Liver (tissue), 9 donors: ENCODE measurements around the gene SMYD3. TPM values are rescaled to one million over a fixed set of nuclear protein-coding genes. Genes with fewer than 3 reads are reported as not detected.

Experiments used
- DNase-seq: peaks from one replicate; pipeline ENCODE4 v3.0.0-alpha.2; 2017; ENCODE audit warnings: low spot score
- H3K27ac ChIP-seq, 2 donors: one replicate each; pipeline ENCODE4 v1.7.0; 2013; ENCODE audit warnings: inconsistent platforms in 2 of 2, low read length in 2 of 2, control low read depth in 1 of 2, low read depth in 1 of 2, mild to moderate bottlenecking in 1 of 2
- H3K27me3 ChIP-seq, 4 donors: one replicate each; pipeline versions ENCODE4 v1.6.1 to v1.7.0; 2013; ENCODE audit warnings: low read length in 3 of 4, inconsistent platforms in 1 of 4, mild to moderate bottlenecking in 1 of 4, moderate library complexity in 1 of 4; ENCODE audit not compliant: control insufficient read depth in 4 of 4, insufficient read depth in 4 of 4
- H3K36me3 ChIP-seq, 4 donors: one replicate each; pipeline versions ENCODE4 v1.6.1 to v1.7.0; 2013; ENCODE audit warnings: low read length in 3 of 4, mild to moderate bottlenecking in 3 of 4, low read depth in 1 of 4, moderate library complexity in 1 of 4; ENCODE audit not compliant: control insufficient read depth in 4 of 4, insufficient read depth in 3 of 4
- H3K4me1 ChIP-seq, 4 donors: one replicate each; pipeline versions ENCODE4 v1.6.1 to v1.7.0; 2013; ENCODE audit warnings: low read length in 3 of 4, mild to moderate bottlenecking in 3 of 4, moderate library complexity in 1 of 4; ENCODE audit not compliant: control insufficient read depth in 4 of 4, insufficient read depth in 4 of 4
- H3K4me3 ChIP-seq, 3 donors: one replicate each; pipeline versions ENCODE4 v1.6.1 to v1.7.0; 2013; ENCODE audit warnings: low read length in 3 of 3, control low read depth in 1 of 3, low read depth in 1 of 3, mild to moderate bottlenecking in 1 of 3
- H3K9ac ChIP-seq, 2 donors: one replicate each; pipeline ENCODE4 v1.7.0; 2013; ENCODE audit warnings: low read length in 2 of 2, mild to moderate bottlenecking in 2 of 2, moderate library complexity in 2 of 2, control low read depth in 1 of 2, low read depth in 1 of 2
- H3K9me3 ChIP-seq, 4 donors: one replicate each; pipeline versions ENCODE4 v1.6.1 to v1.7.0; 2013; ENCODE audit warnings: low read length in 3 of 4; ENCODE audit not compliant: control insufficient read depth in 4 of 4
- EGR1 ChIP-seq, 2 donors: IDR thresholded peaks; 2 replicates each; pipeline ENCODE4 v1.6.1; 2016 to 2018; ENCODE audit warnings: antibody characterized with exemption in 2 of 2, low read depth in 2 of 2
- FOXA1 ChIP-seq: IDR thresholded peaks from 2 replicates; pipeline ENCODE4 v1.6.1; 2016; ENCODE audit warnings: antibody characterized with exemption
- FOXA2 ChIP-seq: IDR thresholded peaks from 2 replicates; pipeline ENCODE4 v1.6.1; 2016; ENCODE audit warnings: antibody characterized with exemption
- GABPA ChIP-seq, 2 donors: IDR thresholded peaks in 1 of 2; conservative IDR thresholded peaks in 1 of 2; 2 replicates each; pipeline ENCODE4 v1.6.1; 2016; ENCODE audit warnings: antibody characterized with exemption in 2 of 2, mild to moderate bottlenecking in 1 of 2, moderate library complexity in 1 of 2
- HNF4A ChIP-seq, 2 donors: conservative IDR thresholded peaks; 2 replicates each; pipeline ENCODE4 v1.6.1; 2016; ENCODE audit warnings: antibody characterized with exemption in 2 of 2, mild to moderate bottlenecking in 2 of 2
- HNF4G ChIP-seq: IDR thresholded peaks from 2 replicates; pipeline ENCODE4 v1.6.1; 2016; ENCODE audit warnings: antibody characterized with exemption
- JUND ChIP-seq, 2 donors: IDR thresholded peaks; 2 replicates each; pipeline ENCODE4 v1.6.1; 2016; ENCODE audit warnings: antibody characterized with exemption in 2 of 2
- NR2F2 ChIP-seq: IDR thresholded peaks from 2 replicates; pipeline ENCODE4 v1.6.1; 2016; ENCODE audit warnings: antibody characterized with exemption
- RAD21 ChIP-seq, 2 donors: IDR thresholded peaks; 2 replicates each; pipeline ENCODE4 v1.6.1; 2016; ENCODE audit warnings: antibody characterized with exemption in 2 of 2, mild to moderate bottlenecking in 2 of 2
- RXRA ChIP-seq, 2 donors: IDR thresholded peaks; 2 replicates each; pipeline ENCODE4 v1.6.1; 2017 to 2018; ENCODE audit warnings: antibody characterized with exemption in 2 of 2, mild to moderate bottlenecking in 1 of 2
- SP1 ChIP-seq: IDR thresholded peaks from 2 replicates; pipeline ENCODE4 v1.6.1; 2018; ENCODE audit warnings: antibody characterized with exemption, mild to moderate bottlenecking
- TAF1 ChIP-seq: conservative IDR thresholded peaks from 2 replicates; pipeline ENCODE4 v1.6.1; 2016; ENCODE audit warnings: antibody characterized with exemption, mild to moderate bottlenecking
- YY1 ChIP-seq: IDR thresholded peaks from 2 replicates; pipeline ENCODE4 v1.6.1; 2016; ENCODE audit warnings: antibody characterized with exemption, mild to moderate bottlenecking
- WGBS: extraction: QIAGEN DNeasy Blood & Tissue Kit; methylation state at CpG from one replicate; pipeline ENCODE4 v1.1.7; 2013; 5-methylcytosine and 5-hydroxymethylcytosine counted together
- polyA plus RNA-seq, 2 donors: library from polyadenylated mRNA; stranded (reverse) in 1 of 2; unstranded in 1 of 2; fragments of 200-250 nt in 1 of 2; fragments of >200 nt in 1 of 2; fragmentation: Nextera tagmentation in 1 of 2; extraction: Ambion mirVana in 1 of 2; gene quantifications; one replicate each; pipeline versions ENCODE4 v1.2.1 to v1.2.3, GENCODE V29; 2013 to 2015
- total RNA-seq, 2 donors: library from RNA; depleted of rRNA; stranded (reverse); fragments of >200 nt; gene quantifications; one replicate each; pipeline ENCODE4 v1.2.3, GENCODE V29; 2014
- TF ChIP-seq, protein P1 (sequence below): fragments of 150-350 bp; IDR thresholded peaks from 2 replicates; pipeline ENCODE4 v1.5.1; 2017; ENCODE audit warnings: improper control_type of control experiment, low read depth, low read length; ENCODE audit not compliant: missing input control
- TF ChIP-seq, protein P2 (sequence below): IDR thresholded peaks from 2 replicates; pipeline ENCODE4 v1.6.1; 2016; ENCODE audit warnings: antibody characterized with exemption
- TF ChIP-seq, protein P3 (sequence below): IDR thresholded peaks from 2 replicates; pipeline ENCODE4 v1.6.1; 2016; ENCODE audit warnings: antibody characterized with exemption
- TF ChIP-seq, protein P4 (sequence below): IDR thresholded peaks from 2 replicates; pipeline ENCODE4 v1.6.1; 2016; ENCODE audit warnings: antibody characterized with exemption, mild to moderate bottlenecking
- TF ChIP-seq, protein P5 (sequence below): IDR thresholded peaks from 2 replicates; pipeline ENCODE4 v1.6.1; 2016; ENCODE audit warnings: antibody characterized with exemption
- donor health status: healthy.
- donor health status: healthy.
- donor health status: healthy.
- donor health status: healthy.
- donor health status: healthy.

Gene SMYD3
- total and polyA plus RNA-seq, 4 donors = 3.1 to 9.1 (median 8.0) TPM

DNA sequence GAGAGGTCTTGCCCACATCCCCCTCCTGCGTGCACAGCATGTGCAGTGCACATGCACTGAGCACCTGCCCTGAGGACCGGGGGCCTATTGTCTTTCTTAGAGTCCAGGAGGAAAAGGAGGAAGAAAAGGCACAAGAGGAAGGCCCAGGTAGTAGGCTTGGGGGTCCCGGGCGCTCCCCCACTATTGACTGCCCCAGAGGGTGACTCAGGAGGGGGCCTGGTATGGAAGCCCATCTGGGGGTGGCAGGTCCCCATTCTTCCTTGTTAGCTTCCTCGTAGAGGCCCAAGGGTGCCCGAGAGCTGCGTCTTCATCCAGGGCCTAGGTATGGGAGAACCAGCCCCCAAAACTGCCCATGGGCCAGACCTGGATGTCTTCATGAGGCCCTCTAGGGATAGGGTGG, 4.1 kb upstream of the SMYD3 start:
- 97% methylated on average over 7 of the region's 7 CpGs for WGBS
- TF ChIP-seq TAF1 = no peak
- TF ChIP-seq, protein P1, sequence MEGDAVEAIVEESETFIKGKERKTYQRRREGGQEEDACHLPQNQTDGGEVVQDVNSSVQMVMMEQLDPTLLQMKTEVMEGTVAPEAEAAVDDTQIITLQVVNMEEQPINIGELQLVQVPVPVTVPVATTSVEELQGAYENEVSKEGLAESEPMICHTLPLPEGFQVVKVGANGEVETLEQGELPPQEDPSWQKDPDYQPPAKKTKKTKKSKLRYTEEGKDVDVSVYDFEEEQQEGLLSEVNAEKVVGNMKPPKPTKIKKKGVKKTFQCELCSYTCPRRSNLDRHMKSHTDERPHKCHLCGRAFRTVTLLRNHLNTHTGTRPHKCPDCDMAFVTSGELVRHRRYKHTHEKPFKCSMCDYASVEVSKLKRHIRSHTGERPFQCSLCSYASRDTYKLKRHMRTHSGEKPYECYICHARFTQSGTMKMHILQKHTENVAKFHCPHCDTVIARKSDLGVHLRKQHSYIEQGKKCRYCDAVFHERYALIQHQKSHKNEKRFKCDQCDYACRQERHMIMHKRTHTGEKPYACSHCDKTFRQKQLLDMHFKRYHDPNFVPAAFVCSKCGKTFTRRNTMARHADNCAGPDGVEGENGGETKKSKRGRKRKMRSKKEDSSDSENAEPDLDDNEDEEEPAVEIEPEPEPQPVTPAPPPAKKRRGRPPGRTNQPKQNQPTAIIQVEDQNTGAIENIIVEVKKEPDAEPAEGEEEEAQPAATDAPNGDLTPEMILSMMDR = no peak
- TF ChIP-seq NR2F2 = no peak
- TF ChIP-seq RAD21 (IDR thresholded peaks at IDR 0.05) = no peak
- no peak for TF ChIP-seq GABPA (IDR thresholded peaks at IDR 0.05 in 1 of 2, conservative IDR thresholded peaks at IDR 0.05 in 1 of 2)
- TF ChIP-seq, protein P2, sequence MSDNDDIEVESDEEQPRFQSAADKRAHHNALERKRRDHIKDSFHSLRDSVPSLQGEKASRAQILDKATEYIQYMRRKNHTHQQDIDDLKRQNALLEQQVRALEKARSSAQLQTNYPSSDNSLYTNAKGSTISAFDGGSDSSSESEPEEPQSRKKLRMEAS = no peak
- TF ChIP-seq, protein P3, sequence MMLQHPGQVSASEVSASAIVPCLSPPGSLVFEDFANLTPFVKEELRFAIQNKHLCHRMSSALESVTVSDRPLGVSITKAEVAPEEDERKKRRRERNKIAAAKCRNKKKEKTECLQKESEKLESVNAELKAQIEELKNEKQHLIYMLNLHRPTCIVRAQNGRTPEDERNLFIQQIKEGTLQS = no peak
- no peak for TF ChIP-seq RXRA (IDR thresholded peaks at IDR 0.05)
- TF ChIP-seq EGR1 (IDR thresholded peaks at IDR 0.05; ENCODE audit: low read depth in 2 of 2) = no peak
- no peak for TF ChIP-seq YY1
- TF ChIP-seq HNF4G = no peak
- TF ChIP-seq, protein P4, sequence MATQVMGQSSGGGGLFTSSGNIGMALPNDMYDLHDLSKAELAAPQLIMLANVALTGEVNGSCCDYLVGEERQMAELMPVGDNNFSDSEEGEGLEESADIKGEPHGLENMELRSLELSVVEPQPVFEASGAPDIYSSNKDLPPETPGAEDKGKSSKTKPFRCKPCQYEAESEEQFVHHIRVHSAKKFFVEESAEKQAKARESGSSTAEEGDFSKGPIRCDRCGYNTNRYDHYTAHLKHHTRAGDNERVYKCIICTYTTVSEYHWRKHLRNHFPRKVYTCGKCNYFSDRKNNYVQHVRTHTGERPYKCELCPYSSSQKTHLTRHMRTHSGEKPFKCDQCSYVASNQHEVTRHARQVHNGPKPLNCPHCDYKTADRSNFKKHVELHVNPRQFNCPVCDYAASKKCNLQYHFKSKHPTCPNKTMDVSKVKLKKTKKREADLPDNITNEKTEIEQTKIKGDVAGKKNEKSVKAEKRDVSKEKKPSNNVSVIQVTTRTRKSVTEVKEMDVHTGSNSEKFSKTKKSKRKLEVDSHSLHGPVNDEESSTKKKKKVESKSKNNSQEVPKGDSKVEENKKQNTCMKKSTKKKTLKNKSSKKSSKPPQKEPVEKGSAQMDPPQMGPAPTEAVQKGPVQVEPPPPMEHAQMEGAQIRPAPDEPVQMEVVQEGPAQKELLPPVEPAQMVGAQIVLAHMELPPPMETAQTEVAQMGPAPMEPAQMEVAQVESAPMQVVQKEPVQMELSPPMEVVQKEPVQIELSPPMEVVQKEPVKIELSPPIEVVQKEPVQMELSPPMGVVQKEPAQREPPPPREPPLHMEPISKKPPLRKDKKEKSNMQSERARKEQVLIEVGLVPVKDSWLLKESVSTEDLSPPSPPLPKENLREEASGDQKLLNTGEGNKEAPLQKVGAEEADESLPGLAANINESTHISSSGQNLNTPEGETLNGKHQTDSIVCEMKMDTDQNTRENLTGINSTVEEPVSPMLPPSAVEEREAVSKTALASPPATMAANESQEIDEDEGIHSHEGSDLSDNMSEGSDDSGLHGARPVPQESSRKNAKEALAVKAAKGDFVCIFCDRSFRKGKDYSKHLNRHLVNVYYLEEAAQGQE = no peak
- TF ChIP-seq JUND (IDR thresholded peaks at IDR 0.05) = no peak
- TF ChIP-seq FOXA1 = no peak
- no peak for TF ChIP-seq SP1
- TF ChIP-seq, protein P5, sequence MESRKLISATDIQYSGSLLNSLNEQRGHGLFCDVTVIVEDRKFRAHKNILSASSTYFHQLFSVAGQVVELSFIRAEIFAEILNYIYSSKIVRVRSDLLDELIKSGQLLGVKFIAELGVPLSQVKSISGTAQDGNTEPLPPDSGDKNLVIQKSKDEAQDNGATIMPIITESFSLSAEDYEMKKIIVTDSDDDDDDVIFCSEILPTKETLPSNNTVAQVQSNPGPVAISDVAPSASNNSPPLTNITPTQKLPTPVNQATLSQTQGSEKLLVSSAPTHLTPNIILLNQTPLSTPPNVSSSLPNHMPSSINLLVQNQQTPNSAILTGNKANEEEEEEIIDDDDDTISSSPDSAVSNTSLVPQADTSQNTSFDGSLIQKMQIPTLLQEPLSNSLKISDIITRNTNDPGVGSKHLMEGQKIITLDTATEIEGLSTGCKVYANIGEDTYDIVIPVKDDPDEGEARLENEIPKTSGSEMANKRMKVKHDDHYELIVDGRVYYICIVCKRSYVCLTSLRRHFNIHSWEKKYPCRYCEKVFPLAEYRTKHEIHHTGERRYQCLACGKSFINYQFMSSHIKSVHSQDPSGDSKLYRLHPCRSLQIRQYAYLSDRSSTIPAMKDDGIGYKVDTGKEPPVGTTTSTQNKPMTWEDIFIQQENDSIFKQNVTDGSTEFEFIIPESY = no peak
- no peak for TF ChIP-seq FOXA2
- no peak for TF ChIP-seq HNF4A (conservative IDR thresholded peaks at IDR 0.05)
- no peak overlapping the region for H3K9ac ChIP-seq
- H3K36me3 ChIP-seq = no peaks in the 10 kb centered on the region
- peaks cover 5 to 16% (median 9%) of the 10 kb centered on the region in 4 donors for H3K9me3 ChIP-seq
- H3K4me3 ChIP-seq = no peak overlapping the region
- H3K27me3 ChIP-seq = no peaks in the 10 kb centered on the region
- H3K27ac ChIP-seq = no peak overlapping the region
- H3K4me1 ChIP-seq = peaks cover 0 to 11% (median 4%) of the 10 kb centered on the region in 4 donors
- no peak for DNase-seq
